GM19035 (cell line): ENCODE measurements around the gene ARRB2.
"Not testable (repeated sequence)": the region's sequence is repeated elsewhere in the genome, so short reads cannot be mapped to it uniquely, and the experiment has no call there.

Experiments used
- ATAC-seq: cut with Tn5 transposase; IDR thresholded peaks from one replicate; pipeline ENCODE4 v1.9.1; 2021; ENCODE audit not compliant: unreplicated experiment

The ARRB2 gene

GRCh38 chr17:4709794-4710692, at the start of gene ARRB2:
TSS of gene ARRB2 (plus strand) at chr17:4710632. CDS start at chr17:4710722, 90 bp downstream.
- peak; percentile 82 for ATAC-seq

- no peak for ATAC-seq
Observed at GRCh38 chr17:4663711-4664110, 46.7 kb upstream of the ARRB2 start.

GRCh38 chr17:4664230-4664629, 46.2 kb upstream of the ARRB2 start:
- no peak for ATAC-seq

- ATAC-seq: no peak
Observed at GRCh38 chr17:4665027-4665426, 45.4 kb upstream of the ARRB2 start.

- no peak for ATAC-seq
Observed at GRCh38 chr17:4666296-4666695, 44.1 kb upstream of the ARRB2 start.

- ATAC-seq: no peak
Observed at GRCh38 chr17:4667166-4667565, 43.3 kb upstream of the ARRB2 start.

GRCh38 chr17:4672055-4672630, 38.3 kb upstream of the ARRB2 start:
- no peak for ATAC-seq

GRCh38 chr17:4672751-4673150, 37.7 kb upstream of the ARRB2 start:
- no peak for ATAC-seq

GRCh38 chr17:4673169-4673568, 37.3 kb upstream of the ARRB2 start:
- no peak for ATAC-seq

- ATAC-seq: no peak
Observed at GRCh38 chr17:4673986-4674684, 36.3 kb upstream of the ARRB2 start.

- ATAC-seq: no peak
Observed at GRCh38 chr17:4674685-4674998, 35.8 kb upstream of the ARRB2 start.

- no peak for ATAC-seq
Observed at GRCh38 chr17:4675791-4676190, 34.6 kb upstream of the ARRB2 start.

- no peak for ATAC-seq
Observed at GRCh38 chr17:4676791-4677190, 33.6 kb upstream of the ARRB2 start.

GRCh38 chr17:4678448-4679026, 31.9 kb upstream of the ARRB2 start:
- no peak for ATAC-seq

GRCh38 chr17:4679658-4680057, 30.8 kb upstream of the ARRB2 start:
- ATAC-seq: no peak

- ATAC-seq: not testable (repeated sequence)
Observed at GRCh38 chr17:4683739-4684138, 26.7 kb upstream of the ARRB2 start.

GRCh38 chr17:4689872-4690271, 20.6 kb upstream of the ARRB2 start:
- not testable (repeated sequence) for ATAC-seq

GRCh38 chr17:4690745-4691144, 19.7 kb upstream of the ARRB2 start:
- ATAC-seq: no peak

GRCh38 chr17:4691686-4692085, 18.7 kb upstream of the ARRB2 start:
- ATAC-seq: no peak

- ATAC-seq: no peak
Observed at GRCh38 chr17:4693416-4693815, 17.0 kb upstream of the ARRB2 start.

GRCh38 chr17:4696437-4696805, 14.0 kb upstream of the ARRB2 start:
- no peak for ATAC-seq
